Vagina (tissue), 2 donors: ENCODE measurements around the gene NRG2. TPM values are rescaled to one million over a fixed set of nuclear protein-coding genes. Genes with fewer than 3 reads are reported as not detected.

ENCODE experiments used
- DNase-seq, 2 donors: peaks; one replicate each; pipeline ENCODE4 v3.0.0-alpha.2; 2017; ENCODE audit errors: extremely low spot score in 2 of 2
- H3K27ac ChIP-seq: fragments of 200-600 bp; sonication (generic); one replicate; pipeline ENCODE4 v1.5.1; 2019
- H3K27me3 ChIP-seq: fragments of 200-600 bp; sonication (generic); one replicate; pipeline ENCODE4 v1.5.1; 2019
- H3K36me3 ChIP-seq, 2 donors: fragments of 200-600 bp; sonication (generic); one replicate each; pipeline ENCODE4 v1.5.1; 2017 to 2019
- H3K4me1 ChIP-seq: fragments of 200-600 bp; sonication (generic); one replicate; pipeline ENCODE4 v1.5.1; 2019
- H3K4me3 ChIP-seq, 2 donors: fragments of 200-600 bp; sonication (generic); 1 replicate in 1 of 2; 2 replicates in 1 of 2; pipeline ENCODE4 v1.5.1; 2016 to 2019
- H3K9me3 ChIP-seq: fragments of 200-600 bp; sonication (generic); one replicate; pipeline ENCODE4 v1.5.1; 2019
- CTCF ChIP-seq, 3 experiments: fragments of 450-650 bp in 2 of 3; fragments of 200-600 bp in 1 of 3; sonication (generic) in 1 of 3; IDR thresholded peaks; one replicate each; pipeline ENCODE4 v1.5.1; 2017 to 2019; ENCODE audit warnings: antibody characterized with exemption in 3 of 3, mild to moderate bottlenecking in 2 of 3, moderate library complexity in 2 of 3
- POLR2A ChIP-seq, 2 donors: fragments of 450-650 bp; IDR thresholded peaks; one replicate each; pipeline ENCODE4 v1.6.1; 2017; ENCODE audit warnings: antibody characterized with exemption in 2 of 2, mild to moderate bottlenecking in 2 of 2, moderate library complexity in 2 of 2
- POLR2AphosphoS5 ChIP-seq, 2 donors: sonication (generic); formaldehyde crosslinking; IDR thresholded peaks; one replicate each; pipeline ENCODE4 v1.9.0; 2017; ENCODE audit warnings: antibody characterized with exemption in 2 of 2, mild to moderate bottlenecking in 2 of 2, low read depth in 1 of 2; ENCODE audit not compliant: insufficient read depth in 1 of 2
- intact Hi-C: fragments of 100-400 bp; cut with DNase I; formaldehyde crosslinking; loops from one replicate; pipeline ENCODE4 v1.15.1; 2023
- total RNA-seq: library from RNA; depleted of rRNA; stranded (reverse); fragments of >200 nt; gene quantifications from one replicate; pipeline ENCODE4 v1.2.3, GENCODE V29; 2016

The NRG2 gene
- total RNA-seq, 1 donor from 2014 or later, result 5.2 TPM

DNA sequence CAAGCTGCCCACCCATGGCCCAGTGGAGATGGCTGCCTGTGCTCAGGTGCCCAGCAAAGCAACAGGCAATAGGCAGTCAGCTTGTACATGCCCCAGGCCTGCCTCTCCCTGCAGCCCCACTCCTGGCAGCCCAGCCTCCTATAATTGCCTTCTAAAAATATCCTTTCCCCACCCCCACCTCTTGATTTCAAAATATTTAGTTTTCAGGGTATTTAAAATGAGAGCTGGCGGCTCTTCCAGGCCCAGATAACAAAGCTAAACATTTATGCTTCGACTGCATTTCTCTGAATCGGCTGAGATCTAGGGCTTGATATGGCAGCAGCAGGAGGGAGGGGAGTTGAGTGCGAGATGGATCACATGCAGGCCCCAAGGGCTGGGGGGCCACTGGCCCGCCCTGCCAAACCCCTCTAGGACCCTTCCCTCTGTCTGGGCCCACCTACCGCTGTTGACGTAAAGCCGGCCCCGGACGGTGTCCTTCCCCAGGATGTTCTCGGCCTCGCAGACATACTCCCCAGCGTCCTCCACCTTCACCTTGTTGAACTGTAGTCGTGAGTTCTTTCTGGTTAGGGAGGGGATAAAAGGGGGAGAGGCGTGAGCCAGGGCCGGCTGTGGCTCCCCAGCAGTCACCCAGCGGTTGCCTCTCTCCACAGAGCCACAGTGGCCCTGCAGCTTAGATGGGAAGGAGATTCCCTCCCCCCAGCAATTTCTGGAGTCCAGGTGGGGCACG is 162.5 kb downstream of the NRG2 start:
- intact Hi-C loops, result no loop called here
- no peaks in the 10 kb centered on the region for H3K27me3 ChIP-seq
- TF ChIP-seq POLR2A (IDR thresholded peaks at IDR 0.05), result no peak
- no peak for TF ChIP-seq CTCF (IDR thresholded peaks at IDR 0.05)
- no peak for TF ChIP-seq POLR2AphosphoS5 (IDR thresholded peaks at IDR 0.05; ENCODE audit: insufficient read depth in 1 of 2, low read depth in 1 of 2)
- no peaks in the 10 kb centered on the region for H3K9me3 ChIP-seq
- no peak overlapping the region for H3K27ac ChIP-seq
- H3K36me3 ChIP-seq, result no peaks in the 10 kb centered on the region
- DNase-seq, result no peak
- no peak overlapping the region for H3K4me3 ChIP-seq
- peaks cover 47% of the 10 kb centered on the region for H3K4me1 ChIP-seq

GRCh38 chr5:139878093-139878492 is 165.0 kb downstream of the NRG2 start:
- Histone ChIP-seq H3K27ac (no peak overlapping the region), H3K4me1 (peaks cover 44% of the 10 kb centered on the region), H3K9me3 (no peaks in the 10 kb centered on the region), H3K4me3 (no peak overlapping the region), H3K27me3 (no peaks in the 10 kb centered on the region), H3K36me3 (no peaks in the 10 kb centered on the region)
- intact Hi-C loops, result no loop called here
- DNase-seq, result no peak
- no peak for TF ChIP-seq CTCF (IDR thresholded peaks at IDR 0.05)
- no peak for TF ChIP-seq POLR2A (IDR thresholded peaks at IDR 0.05)
- TF ChIP-seq POLR2AphosphoS5 (IDR thresholded peaks at IDR 0.05; ENCODE audit: insufficient read depth in 1 of 2, low read depth in 1 of 2), result no peak

DNA sequence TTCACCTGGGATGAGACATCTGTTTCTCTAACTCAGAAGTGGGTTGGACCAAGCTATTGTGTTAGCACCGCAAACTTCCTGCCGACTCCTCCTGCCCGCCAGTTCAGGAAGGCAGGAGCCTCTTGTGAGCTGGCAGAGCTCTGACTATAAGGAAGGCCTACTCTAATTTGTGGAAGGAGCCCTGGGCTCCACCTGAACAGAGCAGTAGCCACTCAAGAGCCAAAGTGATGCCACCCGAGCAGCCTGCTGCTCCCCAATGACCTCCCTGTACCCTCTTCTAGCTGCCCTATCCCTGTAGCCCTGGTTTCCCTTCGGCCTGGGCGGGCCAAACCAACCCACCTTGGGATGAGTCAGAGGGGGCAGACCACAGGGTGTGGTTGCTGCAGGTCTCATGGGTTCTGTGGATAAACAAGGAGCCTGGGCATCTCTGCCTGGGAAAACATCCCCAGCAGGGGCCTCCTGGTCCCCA is 165.9 kb downstream of the NRG2 start:
- Histone ChIP-seq H3K4me1 (peaks cover 45% of the 10 kb centered on the region), H3K36me3 (no peaks in the 10 kb centered on the region), H3K4me3 (no peak overlapping the region), H3K9me3 (no peaks in the 10 kb centered on the region), H3K27me3 (no peaks in the 10 kb centered on the region), H3K27ac (no peak overlapping the region)
- DNase-seq, result no peak
- TF ChIP-seq POLR2AphosphoS5 (IDR thresholded peaks at IDR 0.05; ENCODE audit: insufficient read depth in 1 of 2, low read depth in 1 of 2) (no peak), POLR2A (IDR thresholded peaks at IDR 0.05) (no peak), CTCF (IDR thresholded peaks at IDR 0.05) (no peak)
- intact Hi-C loops, result no loop called here

GRCh38 chr5:139875957-139876356 is 167.1 kb downstream of the NRG2 start:
- peaks cover 40% of the 10 kb centered on the region for H3K4me1 ChIP-seq
- H3K27me3 ChIP-seq, result no peaks in the 10 kb centered on the region
- no peak for DNase-seq
- no peak overlapping the region for H3K4me3 ChIP-seq
- TF ChIP-seq POLR2AphosphoS5 (IDR thresholded peaks at IDR 0.05; ENCODE audit: insufficient read depth in 1 of 2, low read depth in 1 of 2) (no peak), POLR2A (IDR thresholded peaks at IDR 0.05) (no peak), CTCF (IDR thresholded peaks at IDR 0.05) (no peak)
- no peak overlapping the region for H3K27ac ChIP-seq
- H3K9me3 ChIP-seq, result no peaks in the 10 kb centered on the region
- intact Hi-C loops, result no loop called here
- H3K36me3 ChIP-seq, result no peaks in the 10 kb centered on the region
